WTC11 (cell line): ENCODE results near the gene GDA. TPM values are rescaled to one million over a fixed set of nuclear protein-coding genes. Genes with fewer than 3 reads are reported as not detected.
"Not testable (repeated sequence)": the region's sequence is repeated elsewhere in the genome, so short reads cannot be mapped to it uniquely, and the experiment has no call there.

ENCODE experiments used
- ATAC-seq: fragments of 200-7000 bp; cut with Tn5 transposase; 2 replicates; pipeline ENCODE4 v1.10.0; 2021; ENCODE audit warnings: mild to moderate bottlenecking, moderate library complexity
- CTCF ChIA-PET: fragments of 300-600 bp; sonication (Branson Sonifier 250); formaldehyde crosslinking; loops from one replicate; lab custom pipeline; 2021; ENCODE audit warnings: antibody characterized with exemption; lab: Charles Lee
- POLR2A ChIA-PET: fragments of 350-600 bp; sonication (Branson Sonifier 250); formaldehyde crosslinking; loops from one replicate; lab custom pipeline; 2021; ENCODE audit warnings: antibody characterized with exemption; lab: Charles Lee
- DNase-seq: peaks from one replicate; pipeline ENCODE4 v3.0.0; 2021; ENCODE audit warnings: low spot score
- H3K27ac Mint-ChIP-seq: 2 replicates; pipeline ENCODE4 v1.8.0; 2021; ENCODE audit warnings: mixed read lengths
- H3K27me3 Mint-ChIP-seq: 2 replicates; pipeline ENCODE4 v1.8.0; 2021; ENCODE audit warnings: low read depth, mild to moderate bottlenecking, moderate library complexity, mixed read lengths
- H3K36me3 Mint-ChIP-seq: 2 replicates; pipeline ENCODE4 v1.8.0; 2021; ENCODE audit warnings: mixed read lengths
- H3K4me1 Mint-ChIP-seq: 2 replicates; pipeline ENCODE4 v1.8.0; 2022; ENCODE audit warnings: mixed read lengths
- H3K4me3 Mint-ChIP-seq: 2 replicates; pipeline ENCODE4 v1.8.0; 2021; ENCODE audit warnings: mild to moderate bottlenecking, moderate library complexity, mixed read lengths
- H3K9me3 Mint-ChIP-seq: 2 replicates; pipeline ENCODE4 v1.8.0; 2021; ENCODE audit warnings: mixed read lengths
- AR ChIP-seq: fragments of 250-450 bp; sonication (Bioruptor Pico); IDR thresholded peaks from 2 replicates; pipeline ENCODE4 v1.9.0; 2021; ENCODE audit warnings: mild to moderate bottlenecking
- ATF3 ChIP-seq: sonication (generic); formaldehyde crosslinking; conservative IDR thresholded peaks from 2 replicates; pipeline ENCODE4 v1.8.1; 2022; ENCODE audit warnings: mild to moderate bottlenecking, missing genetic modification reagents
- CREB1 ChIP-seq: sonication (generic); formaldehyde crosslinking; IDR thresholded peaks from 2 replicates; pipeline ENCODE4 v1.8.0; 2023; ENCODE audit warnings: mild to moderate bottlenecking, missing genetic modification reagents
- CREM ChIP-seq: sonication (generic); formaldehyde crosslinking; IDR thresholded peaks from 2 replicates; pipeline ENCODE4 v1.8.1; 2022; ENCODE audit warnings: mild to moderate bottlenecking, missing genetic modification reagents, moderate library complexity
- E2F5 ChIP-seq: sonication (generic); formaldehyde crosslinking; IDR thresholded peaks from 2 replicates; pipeline ENCODE4 v1.8.1; 2022; ENCODE audit warnings: mild to moderate bottlenecking, moderate library complexity, missing genetic modification reagents
- ETV6 ChIP-seq: sonication (generic); formaldehyde crosslinking; IDR thresholded peaks from 2 replicates; pipeline ENCODE4 v1.8.1; 2022; ENCODE audit warnings: mild to moderate bottlenecking, missing genetic modification reagents
- FOXP1 ChIP-seq: sonication (generic); formaldehyde crosslinking; IDR thresholded peaks from 2 replicates; pipeline ENCODE4 v1.8.0; 2022; ENCODE audit warnings: missing genetic modification reagents, mild to moderate bottlenecking, moderate library complexity, borderline replicate concordance
- HMGXB4 ChIP-seq: sonication (generic); formaldehyde crosslinking; IDR thresholded peaks from 2 replicates; pipeline ENCODE4 v1.8.1; 2023; ENCODE audit warnings: mild to moderate bottlenecking, moderate library complexity, missing genetic modification reagents
- IRF2 ChIP-seq: sonication (generic); formaldehyde crosslinking; IDR thresholded peaks from 2 replicates; pipeline ENCODE4 v1.8.0; 2022; ENCODE audit warnings: low read depth, missing genetic modification reagents, borderline replicate concordance
- NR1H2 ChIP-seq: sonication (generic); formaldehyde crosslinking; IDR thresholded peaks from 2 replicates; pipeline ENCODE4 v1.9.0; 2021; ENCODE audit warnings: mild to moderate bottlenecking, moderate library complexity, missing genetic modification reagents
- NR3C1 ChIP-seq: sonication (generic); formaldehyde crosslinking; conservative IDR thresholded peaks from 2 replicates; pipeline ENCODE4 v1.8.1; 2023; ENCODE audit warnings: low read depth, mild to moderate bottlenecking, missing genetic modification reagents
- PREB ChIP-seq: sonication (generic); formaldehyde crosslinking; IDR thresholded peaks from 2 replicates; pipeline ENCODE4 v1.8.1; 2022; ENCODE audit warnings: mild to moderate bottlenecking, missing genetic modification reagents, moderate library complexity, borderline replicate concordance
- TEAD4 ChIP-seq: sonication (generic); formaldehyde crosslinking; IDR thresholded peaks from 2 replicates; pipeline ENCODE4 v1.8.0; 2022; ENCODE audit warnings: mild to moderate bottlenecking, missing genetic modification reagents
- USF1 ChIP-seq: sonication (generic); formaldehyde crosslinking; IDR thresholded peaks from 2 replicates; pipeline ENCODE4 v1.8.0; 2022; ENCODE audit warnings: mild to moderate bottlenecking, missing genetic modification reagents
- ZBTB21 ChIP-seq: sonication (generic); formaldehyde crosslinking; IDR thresholded peaks from 2 replicates; pipeline ENCODE4 v1.8.1; 2023; ENCODE audit warnings: mild to moderate bottlenecking, missing genetic modification reagents, borderline replicate concordance
- ZNF121 ChIP-seq: sonication (generic); formaldehyde crosslinking; IDR thresholded peaks from 2 replicates; pipeline ENCODE4 v1.8.0; 2023; ENCODE audit warnings: missing genetic modification reagents
- ZNF232 ChIP-seq: sonication (generic); formaldehyde crosslinking; IDR thresholded peaks from 2 replicates; pipeline ENCODE4 v1.8.0; 2022; ENCODE audit warnings: mild to moderate bottlenecking, missing genetic modification reagents
- ZNF423 ChIP-seq: fragments of 250-450 bp; sonication (Bioruptor Pico); IDR thresholded peaks from 2 replicates; pipeline ENCODE4 v2.1.2; 2022; ENCODE audit warnings: mild to moderate bottlenecking, moderate library complexity
- total RNA-seq: library from RNA; stranded (reverse); gene quantifications from 3 replicates; pipeline ENCODE4 v1.2.3, GENCODE V29; 2021
- TF ChIP-seq, protein P1 (sequence below): sonication (generic); formaldehyde crosslinking; IDR thresholded peaks from 2 replicates; pipeline ENCODE4 v1.8.1; 2023; ENCODE audit warnings: mild to moderate bottlenecking, missing genetic modification reagents, moderate library complexity
- TF ChIP-seq, protein P2 (sequence below): sonication (generic); formaldehyde crosslinking; IDR thresholded peaks from 2 replicates; pipeline ENCODE4 v1.8.1; 2022; ENCODE audit warnings: low read depth, mild to moderate bottlenecking, moderate library complexity, missing genetic modification reagents, borderline replicate concordance
- TF ChIP-seq, protein P3 (sequence below): sonication (generic); formaldehyde crosslinking; IDR thresholded peaks from 2 replicates; pipeline ENCODE4 v1.8.1; 2023; ENCODE audit warnings: mild to moderate bottlenecking, missing genetic modification reagents

The GDA gene
- total RNA-seq, 1 experiment from 2014 or later: 0.68 TPM

GRCh38 chr9:72290311-72290710 is 141.1 kb downstream of the GDA start:
- Mint-ChIP-seq H3K36me3 (peaks cover 7% of the 10 kb centered on the region), H3K4me3 (no peak overlapping the region), H3K9me3 (peaks cover 24% of the 10 kb centered on the region), H3K4me1 (no peaks in the 10 kb centered on the region), H3K27me3 (no peaks in the 10 kb centered on the region), H3K27ac (no peak overlapping the region)
- ChIA-PET POLR2A (no interaction called here), CTCF (no interaction called here)
- DNase-seq (no peak), ATAC-seq (no peak)
- TF ChIP-seq AR (CRISPR knock-in tag) (no peak), ZNF121 (CRISPR knock-in tag) (no peak), HMGXB4 (CRISPR knock-in tag) (no peak), ZNF232 (no peak), ZNF423 (no peak), IRF2 (no peak), PREB (CRISPR knock-in tag) (no peak)
- TF ChIP-seq, protein P1, sequence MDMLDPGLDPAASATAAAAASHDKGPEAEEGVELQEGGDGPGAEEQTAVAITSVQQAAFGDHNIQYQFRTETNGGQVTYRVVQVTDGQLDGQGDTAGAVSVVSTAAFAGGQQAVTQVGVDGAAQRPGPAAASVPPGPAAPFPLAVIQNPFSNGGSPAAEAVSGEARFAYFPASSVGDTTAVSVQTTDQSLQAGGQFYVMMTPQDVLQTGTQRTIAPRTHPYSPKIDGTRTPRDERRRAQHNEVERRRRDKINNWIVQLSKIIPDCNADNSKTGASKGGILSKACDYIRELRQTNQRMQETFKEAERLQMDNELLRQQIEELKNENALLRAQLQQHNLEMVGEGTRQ: no peak

GRCh38 chr9:72291576-72291975 is 142.3 kb downstream of the GDA start:
- H3K27ac Mint-ChIP-seq, POLR2A ChIA-PET: not testable (repeated sequence)

DNA sequence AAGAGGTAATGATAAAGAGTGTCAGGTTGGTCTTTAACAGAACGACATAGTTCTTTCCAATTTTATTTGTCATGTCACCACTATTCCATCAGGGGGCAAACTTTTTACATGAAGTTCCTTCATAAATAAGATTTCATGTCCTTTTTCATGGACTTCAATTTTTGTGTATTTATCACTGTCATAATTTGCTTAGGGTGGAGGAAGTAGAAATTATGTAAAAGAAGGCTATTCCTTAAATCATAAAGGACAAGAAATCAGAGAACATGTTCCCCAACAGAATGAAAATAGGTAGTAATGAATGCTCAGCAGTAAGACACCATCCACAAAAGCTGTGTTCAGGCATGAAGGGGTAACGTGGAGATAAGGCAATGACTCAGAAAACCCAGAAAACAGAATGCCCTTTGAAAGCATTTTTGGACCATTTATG is 143.0 kb downstream of the GDA start:
- Mint-ChIP-seq H3K27me3 (no peaks in the 10 kb centered on the region), H3K9me3 (peaks cover 24% of the 10 kb centered on the region), H3K4me3 (no peak overlapping the region), H3K27ac (no peak overlapping the region), H3K4me1 (no peaks in the 10 kb centered on the region), H3K36me3 (peaks cover 7% of the 10 kb centered on the region)
- ATAC-seq (no peak), DNase-seq (no peak)
- CTCF ChIA-PET: interaction anchor here (1.0 to 1.4 kb wide), 3 partner anchors 16 to 232 kb away, joined by 3 to 8 read pairs (median 4); no protein-coding TSS in a partner anchor
- POLR2A ChIA-PET: no interaction called here
- TF ChIP-seq USF1 (CRISPR knock-in tag): no peak
- TF ChIP-seq CREM (CRISPR knock-in tag): no peak
- TF ChIP-seq E2F5 (CRISPR knock-in tag): no peak
- TF ChIP-seq, protein P2, sequence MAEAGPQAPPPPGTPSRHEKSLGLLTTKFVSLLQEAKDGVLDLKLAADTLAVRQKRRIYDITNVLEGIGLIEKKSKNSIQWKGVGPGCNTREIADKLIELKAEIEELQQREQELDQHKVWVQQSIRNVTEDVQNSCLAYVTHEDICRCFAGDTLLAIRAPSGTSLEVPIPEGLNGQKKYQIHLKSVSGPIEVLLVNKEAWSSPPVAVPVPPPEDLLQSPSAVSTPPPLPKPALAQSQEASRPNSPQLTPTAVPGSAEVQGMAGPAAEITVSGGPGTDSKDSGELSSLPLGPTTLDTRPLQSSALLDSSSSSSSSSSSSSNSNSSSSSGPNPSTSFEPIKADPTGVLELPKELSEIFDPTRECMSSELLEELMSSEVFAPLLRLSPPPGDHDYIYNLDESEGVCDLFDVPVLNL: no peak
- TF ChIP-seq, protein P3, sequence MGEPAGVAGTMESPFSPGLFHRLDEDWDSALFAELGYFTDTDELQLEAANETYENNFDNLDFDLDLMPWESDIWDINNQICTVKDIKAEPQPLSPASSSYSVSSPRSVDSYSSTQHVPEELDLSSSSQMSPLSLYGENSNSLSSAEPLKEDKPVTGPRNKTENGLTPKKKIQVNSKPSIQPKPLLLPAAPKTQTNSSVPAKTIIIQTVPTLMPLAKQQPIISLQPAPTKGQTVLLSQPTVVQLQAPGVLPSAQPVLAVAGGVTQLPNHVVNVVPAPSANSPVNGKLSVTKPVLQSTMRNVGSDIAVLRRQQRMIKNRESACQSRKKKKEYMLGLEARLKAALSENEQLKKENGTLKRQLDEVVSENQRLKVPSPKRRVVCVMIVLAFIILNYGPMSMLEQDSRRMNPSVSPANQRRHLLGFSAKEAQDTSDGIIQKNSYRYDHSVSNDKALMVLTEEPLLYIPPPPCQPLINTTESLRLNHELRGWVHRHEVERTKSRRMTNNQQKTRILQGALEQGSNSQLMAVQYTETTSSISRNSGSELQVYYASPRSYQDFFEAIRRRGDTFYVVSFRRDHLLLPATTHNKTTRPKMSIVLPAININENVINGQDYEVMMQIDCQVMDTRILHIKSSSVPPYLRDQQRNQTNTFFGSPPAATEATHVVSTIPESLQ (CRISPR knock-in tag): no peak
- no peak for TF ChIP-seq NR3C1 (CRISPR knock-in tag)
- TF ChIP-seq ZNF121 (CRISPR knock-in tag): no peak
- TF ChIP-seq ZBTB21 (CRISPR knock-in tag): no peak
- TF ChIP-seq TEAD4: no peak
- TF ChIP-seq NR1H2 (CRISPR knock-in tag): no peak
- TF ChIP-seq ATF3 (CRISPR knock-in tag): no peak
- no peak for TF ChIP-seq FOXP1 (CRISPR knock-in tag)
- TF ChIP-seq ETV6: no peak
- no peak for TF ChIP-seq CREB1 (CRISPR knock-in tag)

More at GRCh38 chr9:72291576-72291975, 142.3 kb downstream of the GDA start:
- not testable (repeated sequence) for H3K4me1 Mint-ChIP-seq, ATAC-seq, H3K36me3 Mint-ChIP-seq, H3K4me3 Mint-ChIP-seq, H3K27me3 Mint-ChIP-seq, DNase-seq
- peaks cover 24% of the 10 kb centered on the region for H3K9me3 Mint-ChIP-seq
- CTCF ChIA-PET: interaction anchor here (0.7 to 1.1 kb wide), 2 partner anchors 20 to 530 kb away, joined by 3 read pairs; no protein-coding TSS in a partner anchor
